ENCODE results near the gene ATRIP.
A peak's percentile ranks its signal among the peaks of the same experiment; 100 is the strongest.

Gene ATRIP

DNA sequence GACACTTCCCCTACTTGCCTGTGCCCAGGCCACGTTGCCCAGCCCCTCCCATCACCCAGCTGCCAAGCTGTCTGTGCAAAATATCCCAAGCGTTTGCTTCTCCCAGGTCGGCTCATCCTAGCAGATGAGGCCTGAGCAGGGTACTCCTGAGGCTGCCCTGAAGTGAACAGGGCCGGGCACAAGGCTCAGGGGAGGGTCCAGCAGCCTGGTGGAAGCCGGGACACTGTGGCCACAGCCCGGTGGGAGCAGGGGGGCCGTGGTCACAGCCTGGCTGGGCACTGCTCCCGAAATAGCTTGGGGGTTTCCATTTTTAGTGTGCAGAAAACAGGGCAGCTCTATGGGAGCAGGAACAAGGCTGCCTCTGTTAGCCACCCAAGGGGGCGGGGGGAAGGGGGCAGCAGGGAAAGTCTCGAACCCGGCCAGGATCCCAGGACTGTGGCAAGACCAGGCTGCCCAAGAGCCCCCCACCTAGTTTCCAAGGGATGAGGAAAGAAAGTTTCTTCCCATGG is 20.1 kb upstream of the ATRIP start:
- H3K27ac ChIP-seq: no peak overlapping the region
- DNase-seq: no peak
- H3K27me3 ChIP-seq (replicated peaks): no peaks in the 10 kb centered on the region
- peaks cover 2% of the 10 kb centered on the region for H3K36me3 ChIP-seq (replicated peaks)
- in situ Hi-C loops (cut with HindIII; ENCODE audit: low pct_ligation_motif_present, low sequenced_read_pairs): loop anchor here (25.0 kb wide), 1 partner anchor 164 kb away; no protein-coding TSS in a partner anchor
- no peak for TF ChIP-seq CTCF (IDR thresholded peaks at IDR 0.05; ENCODE audit: low read depth, low read length, missing control alignments)
- no peak overlapping the region for H3K4me3 ChIP-seq (ENCODE audit: low read depth, low read length)

DNA sequence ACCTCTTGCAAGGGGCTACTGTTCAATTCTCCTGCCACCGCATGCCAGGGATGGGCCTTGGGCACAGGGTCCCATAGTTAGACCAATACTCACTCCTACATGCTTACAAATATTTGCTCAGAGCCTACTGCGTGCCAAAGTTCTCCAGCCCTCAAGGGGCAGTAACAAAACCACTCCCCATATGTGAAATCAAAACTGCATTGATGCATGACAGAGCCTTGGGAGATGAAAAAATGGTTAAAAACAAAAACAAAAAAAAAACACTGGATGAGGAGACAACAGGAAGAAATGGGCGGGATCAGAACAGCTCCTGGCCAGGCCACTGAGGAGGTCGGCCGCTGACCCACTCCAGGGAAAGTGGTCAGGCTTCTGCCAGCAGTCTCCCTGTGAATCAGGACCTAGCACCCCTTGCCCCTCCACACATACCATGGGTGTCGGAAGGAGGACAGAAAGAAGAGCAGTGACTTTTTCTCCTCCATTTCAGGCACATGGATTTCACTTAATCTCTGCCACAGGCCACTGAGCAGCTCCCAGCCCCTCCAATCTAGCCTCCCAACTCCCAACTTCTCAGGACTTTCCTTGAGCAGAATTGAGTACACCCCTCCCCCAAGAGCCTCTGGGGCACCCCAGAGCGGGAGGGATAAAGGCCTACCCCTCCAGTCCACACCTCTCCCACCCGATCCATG is 19.4 kb upstream of the ATRIP start:
- in situ Hi-C loops (cut with HindIII; ENCODE audit: low pct_ligation_motif_present, low sequenced_read_pairs): loop anchor here (25.0 kb wide), 1 partner anchor 165 kb away; no protein-coding TSS in a partner anchor
- no peak for DNase-seq
- Histone ChIP-seq H3K27ac (no peak overlapping the region), H3K27me3 (replicated peaks) (no peaks in the 10 kb centered on the region), H3K4me3 (ENCODE audit: low read depth, low read length) (peak overlapping the region; percentile 5), H3K36me3 (replicated peaks) (peaks cover 2% of the 10 kb centered on the region)
- no peak for TF ChIP-seq CTCF (IDR thresholded peaks at IDR 0.05; ENCODE audit: low read depth, low read length, missing control alignments)

- DNase-seq: no peak
- in situ Hi-C loops (cut with HindIII; ENCODE audit: low pct_ligation_motif_present, low sequenced_read_pairs): loop anchor here (25.0 kb wide), 1 partner anchor 165 kb away; no protein-coding TSS in a partner anchor
- TF ChIP-seq CTCF (IDR thresholded peaks at IDR 0.05; ENCODE audit: low read depth, low read length, missing control alignments): no peak
- H3K27me3 ChIP-seq (replicated peaks): no peaks in the 10 kb centered on the region
- H3K27ac ChIP-seq: no peak overlapping the region
- peaks cover 3% of the 10 kb centered on the region for H3K36me3 ChIP-seq (replicated peaks)
- H3K4me3 ChIP-seq (ENCODE audit: low read depth, low read length): no peak overlapping the region
These were observed 18.9 kb upstream of the ATRIP start for GRCh38 chr3:48427630-48427962.

DNA sequence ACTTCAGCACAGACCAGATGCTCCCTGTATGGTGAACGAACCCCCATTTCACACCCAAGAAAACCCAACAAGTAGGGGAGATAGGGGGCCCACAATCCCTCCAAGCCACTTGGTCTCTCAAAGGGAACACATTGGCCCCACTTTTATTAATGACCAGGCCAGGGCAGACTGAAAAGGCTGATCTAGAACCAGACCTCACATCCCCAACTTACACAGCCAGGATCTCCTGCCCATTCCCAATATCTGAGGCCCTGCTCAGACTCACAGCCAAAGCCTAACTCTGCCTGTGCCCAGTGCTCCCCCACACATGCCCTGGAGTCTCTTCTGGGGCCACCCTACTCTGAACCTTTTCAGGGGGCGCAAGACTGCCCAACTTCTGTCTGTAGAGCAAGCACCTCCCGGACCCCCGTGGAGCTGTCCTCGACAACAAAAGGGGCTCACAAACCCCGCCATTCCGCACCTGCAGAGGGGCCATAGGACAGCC is 18.4 kb upstream of the ATRIP start:
- peak overlapping the region; percentile 65 for H3K4me3 ChIP-seq (ENCODE audit: low read depth, low read length)
- no peak for TF ChIP-seq CTCF (IDR thresholded peaks at IDR 0.05; ENCODE audit: low read depth, low read length, missing control alignments)
- H3K36me3 ChIP-seq (replicated peaks): peaks cover 3% of the 10 kb centered on the region
- H3K27ac ChIP-seq: no peak overlapping the region
- H3K27me3 ChIP-seq (replicated peaks): no peaks in the 10 kb centered on the region
- in situ Hi-C loops (cut with HindIII; ENCODE audit: low pct_ligation_motif_present, low sequenced_read_pairs): loop anchor here (25.0 kb wide), 1 partner anchor 166 kb away; no protein-coding TSS in a partner anchor
- DNase-seq: no peak

DNA sequence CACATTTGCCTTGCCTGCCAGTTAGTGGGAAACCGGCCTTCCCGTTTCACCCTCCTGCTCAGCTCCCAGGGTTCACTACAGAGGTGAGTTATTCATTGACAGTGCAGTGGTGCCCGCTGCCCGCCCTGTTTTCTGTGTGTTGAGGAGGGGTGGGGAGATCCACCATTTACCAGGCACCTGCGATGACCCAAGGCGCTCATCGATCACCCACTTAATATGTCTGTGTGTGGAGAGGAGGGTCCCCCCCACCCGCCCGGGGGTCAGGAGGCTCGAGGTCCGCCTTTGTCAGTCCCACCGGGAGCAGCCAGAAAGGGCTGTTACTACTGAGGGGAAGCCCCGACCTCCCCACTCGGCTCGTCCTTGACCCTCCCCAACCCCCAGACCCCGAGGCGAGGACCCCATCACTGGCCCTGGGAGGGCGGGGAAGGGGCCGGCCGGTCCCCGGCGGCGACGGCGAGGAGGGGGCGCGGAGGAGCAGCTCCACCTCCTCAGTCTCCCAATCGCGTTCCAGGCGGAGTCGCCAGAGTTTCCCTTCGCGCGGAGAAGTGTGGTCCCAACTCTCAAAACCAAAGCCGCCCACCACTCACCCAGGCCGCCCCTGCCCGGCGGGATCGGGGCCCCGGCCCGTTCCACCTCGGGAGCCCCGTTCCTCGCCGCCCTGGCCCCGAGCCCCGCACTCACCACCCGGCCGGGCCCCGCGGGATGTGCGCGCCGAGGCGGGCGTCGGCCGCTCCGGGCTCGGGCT is 17.8 kb upstream of the ATRIP start:
- peaks cover 2% of the 10 kb centered on the region for H3K36me3 ChIP-seq (replicated peaks)
- peak overlapping the region; percentile 65 for H3K4me3 ChIP-seq (ENCODE audit: low read depth, low read length)
- in situ Hi-C loops (cut with HindIII; ENCODE audit: low pct_ligation_motif_present, low sequenced_read_pairs): loop anchor here (25.0 kb wide), 1 partner anchor 166 kb away; no protein-coding TSS in a partner anchor
- no peak for TF ChIP-seq CTCF (IDR thresholded peaks at IDR 0.05; ENCODE audit: low read depth, low read length, missing control alignments)
- no peak overlapping the region for H3K27ac ChIP-seq
- no peaks in the 10 kb centered on the region for H3K27me3 ChIP-seq (replicated peaks)
- DNase-seq: no peak
